CD4-positive, alpha-beta T cell (primary cell): Measurements from ENCODE around the gene CSTB. TPM values are rescaled to one million over a fixed set of nuclear protein-coding genes. Genes with fewer than 3 reads are reported as not detected.

Source experiments
- ATAC-seq: fragments of 200-7000 bp; cut with Tn5 transposase; one replicate; pipeline ENCODE4 v1.10.0; 2022; ENCODE audit warnings: mild to moderate bottlenecking; ENCODE audit not compliant: poor library complexity
- CTCF ChIA-PET: fragments of 350-600 bp; sonication (Branson Sonifier 250); formaldehyde crosslinking; loops from one replicate; lab custom pipeline; 2021; ENCODE audit warnings: antibody characterized with exemption, inconsistent platforms; lab: Charles Lee
- POLR2A ChIA-PET: fragments of 350-600 bp; sonication (Branson Sonifier 250); formaldehyde crosslinking; loops from one replicate; lab custom pipeline; 2021; ENCODE audit warnings: antibody characterized with exemption, inconsistent platforms; lab: Charles Lee
- DNase-seq, 14 experiments: peaks; one replicate each; pipeline ENCODE4 v3.0.0-alpha.2; 2013 to 2020; ENCODE audit warnings: mixed read lengths in 2 of 14
- H3K27ac ChIP-seq, 2 donors: one replicate each; pipeline versions ENCODE4 v1.5.1 to v1.7.0; 2013; ENCODE audit warnings: low read length in 2 of 2, low read depth in 1 of 2, mild to moderate bottlenecking in 1 of 2
- H3K27me3 ChIP-seq, 2 experiments: 1 replicate in 1 of 2; 2 replicates in 1 of 2; pipeline versions ENCODE4 v1.6.1 to v1.7.0; 2013; ENCODE audit warnings: low read length in 2 of 2, control low read depth in 1 of 2, mild to moderate bottlenecking in 1 of 2, moderate library complexity in 1 of 2; ENCODE audit not compliant: insufficient read depth in 2 of 2, control insufficient read depth in 1 of 2
- H3K36me3 ChIP-seq: one replicate; pipeline ENCODE4 v1.6.1; 2013; ENCODE audit warnings: low read length, control low read depth; ENCODE audit not compliant: insufficient read depth
- H3K4me1 ChIP-seq: one replicate; pipeline ENCODE4 v1.6.1; 2013; ENCODE audit warnings: low read length, control low read depth; ENCODE audit not compliant: insufficient read depth
- H3K4me3 ChIP-seq: one replicate; pipeline ENCODE4 v1.5.1; 2013; ENCODE audit warnings: mild to moderate bottlenecking, low read length, moderate library complexity
- H3K9me3 ChIP-seq, 2 experiments: 1 replicate in 1 of 2; 2 replicates in 1 of 2; pipeline versions ENCODE4 v1.6.1 to v1.7.0; 2013; ENCODE audit warnings: low read length in 2 of 2, mild to moderate bottlenecking in 2 of 2, control low read depth in 1 of 2, moderate library complexity in 1 of 2; ENCODE audit not compliant: control insufficient read depth in 1 of 2, insufficient read depth in 1 of 2
- H3K27ac Mint-ChIP-seq: one replicate; pipeline ENCODE4 v1.8.0; 2020; ENCODE audit warnings: mixed read lengths
- H3K27me3 Mint-ChIP-seq: one replicate; pipeline ENCODE4 v1.8.0; 2021; ENCODE audit warnings: mixed read lengths
- H3K36me3 Mint-ChIP-seq: one replicate; pipeline ENCODE4 v1.8.0; 2021; ENCODE audit warnings: low read depth, mixed read lengths
- H3K4me1 Mint-ChIP-seq: one replicate; pipeline ENCODE4 v1.8.0; 2021; ENCODE audit warnings: low read depth, mixed read lengths
- H3K4me3 Mint-ChIP-seq: one replicate; pipeline ENCODE4 v1.8.0; 2020; ENCODE audit warnings: mild to moderate bottlenecking, mixed read lengths
- H3K9me3 Mint-ChIP-seq: one replicate; pipeline ENCODE4 v1.8.0; 2020; ENCODE audit warnings: mixed read lengths
- CTCF ChIP-seq: fragments of 200-600 bp; IDR thresholded peaks from one replicate; pipeline ENCODE4 v1.8.0; 2022; ENCODE audit warnings: antibody characterized with exemption, mild to moderate bottlenecking
- intact Hi-C, 2 experiments: fragments of 100-400 bp; cut with DNase I in 1 of 2; cut with micrococcal nuclease in 1 of 2; formaldehyde crosslinking; loops; one replicate each; pipeline versions ENCODE4 v1.15.1 to v1.9.0; 2023 to 2025; cut with DNase I, micrococcal nuclease
- total RNA-seq, 174 experiments: library from RNA in 2 of 174; stranded (reverse) in 2 of 174; gene quantifications; one replicate each; pipeline ENCODE4 v1.2.3 and lab custom pipeline; 2021 to 2026

CSTB gene
- total RNA-seq, 2 experiments from 2014 or later, result 13.4 to 14.5 TPM

GRCh38 chr21:43739621-43740435 lies 36.3 kb downstream of the CSTB start:
- H3K9me3 Mint-ChIP-seq, result no peaks in the 10 kb centered on the region
- peaks cover 10% of the 10 kb centered on the region for H3K4me1 ChIP-seq
- H3K27ac Mint-ChIP-seq, result peak overlapping the region; percentile 83
- peaks cover 34% of the 10 kb centered on the region for H3K36me3 Mint-ChIP-seq
- H3K36me3 ChIP-seq, result peaks cover 31% of the 10 kb centered on the region
- peaks cover 12% of the 10 kb centered on the region for H3K4me1 Mint-ChIP-seq
- H3K4me3 Mint-ChIP-seq, result no peak overlapping the region
- CTCF ChIA-PET, result no interaction called here
- H3K27me3 Mint-ChIP-seq, result no peaks in the 10 kb centered on the region
- H3K27me3 ChIP-seq, result no peaks in the 10 kb centered on the region
- POLR2A ChIA-PET, result no interaction called here
- H3K4me3 ChIP-seq, result no peak overlapping the region
- DNase-seq (peak in 1 of 14 experiments; percentile 37), ATAC-seq (peak; percentile 21)
- peaks cover 0 to 4% of the 10 kb centered on the region in 2 experiments for H3K9me3 ChIP-seq
- TF ChIP-seq CTCF, result no peak
- H3K27ac ChIP-seq, result no peak overlapping the region
- intact Hi-C loops, result loop anchor here in 1 of 2 experiments (10.0 kb wide), 1 partner anchor 55 kb away; no protein-coding TSS in a partner anchor

- H3K27me3 Mint-ChIP-seq, result no peaks in the 10 kb centered on the region
- peaks cover 29% of the 10 kb centered on the region for H3K4me1 Mint-ChIP-seq
- no peak overlapping the region for H3K27ac Mint-ChIP-seq
- POLR2A ChIA-PET, result no interaction called here
- Histone ChIP-seq H3K4me3 (no peak overlapping the region), H3K36me3 (peaks cover 14% of the 10 kb centered on the region), H3K4me1 (peaks cover 33% of the 10 kb centered on the region), H3K27me3 (no peaks in the 10 kb centered on the region), H3K9me3 (peaks cover 0 to 4% of the 10 kb centered on the region in 2 experiments), H3K27ac (no peak overlapping the region)
- CTCF ChIA-PET, result no interaction called here
- intact Hi-C loops, result no loop called here
- peaks cover 28% of the 10 kb centered on the region for H3K36me3 Mint-ChIP-seq
- ATAC-seq, result no peak
- TF ChIP-seq CTCF, result no peak
- H3K4me3 Mint-ChIP-seq, result no peak overlapping the region
- DNase-seq, result no peak
- no peaks in the 10 kb centered on the region for H3K9me3 Mint-ChIP-seq
Measured at GRCh38 chr21:43737158-43737950, 38.8 kb downstream of the CSTB start.

GRCh38 chr21:43736224-43736883 lies 39.8 kb downstream of the CSTB start:
- Mint-ChIP-seq H3K27ac (no peak overlapping the region), H3K9me3 (no peaks in the 10 kb centered on the region), H3K36me3 (peaks cover 28% of the 10 kb centered on the region), H3K4me3 (no peak overlapping the region), H3K27me3 (no peaks in the 10 kb centered on the region), H3K4me1 (peaks cover 34% of the 10 kb centered on the region)
- DNase-seq, result no peak
- Histone ChIP-seq H3K4me3 (no peak overlapping the region), H3K27ac (no peak overlapping the region), H3K4me1 (peaks cover 43% of the 10 kb centered on the region), H3K27me3 (no peaks in the 10 kb centered on the region), H3K9me3 (peaks cover 0 to 4% of the 10 kb centered on the region in 2 experiments), H3K36me3 (peaks cover 4% of the 10 kb centered on the region)
- ChIA-PET CTCF (no interaction called here), POLR2A (interaction anchor here (0.6 kb wide), 1 partner anchor 199 kb away, joined by 3 read pairs; no protein-coding TSS in a partner anchor)
- no peak for ATAC-seq
- intact Hi-C loops, result no loop called here
- no peak for TF ChIP-seq CTCF
